NCI-H1417 (cell line): ENCODE measurements around the gene SDE2.
"Not testable (repeated sequence)": the region's sequence is repeated elsewhere in the genome, so short reads cannot be mapped to it uniquely, and the experiment has no call there.

Experiments
- DNase-seq, 3 experiments: peaks; one replicate each; lab custom pipeline; 2025; lab: John Stamatoyannopoulos, UW

SDE2 gene

DNA sequence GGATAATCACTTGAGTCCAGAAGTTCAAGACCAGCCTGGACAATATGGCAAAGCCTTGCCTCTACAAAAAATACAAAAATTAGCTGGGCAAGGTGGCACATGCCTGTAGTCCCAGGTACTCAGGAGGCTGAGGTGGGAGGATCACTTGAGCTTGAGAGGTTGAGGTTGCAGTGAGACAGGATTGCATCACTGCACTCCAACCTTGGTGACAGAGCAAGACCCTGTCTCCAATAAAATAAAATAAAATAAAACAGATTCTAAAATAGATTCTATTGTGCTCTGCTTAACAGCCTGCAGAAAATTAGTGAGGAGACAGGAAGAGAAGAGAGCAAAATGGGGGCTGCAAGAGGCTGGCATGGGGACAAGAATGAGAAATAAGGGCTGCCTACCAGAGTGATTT lies 7.5 kb upstream of the SDE2 start:
- DNase-seq: no peak

GRCh38 chr1:226004396-226004795 lies 5.3 kb upstream of the SDE2 start:
- DNase-seq: no peak

DNA sequence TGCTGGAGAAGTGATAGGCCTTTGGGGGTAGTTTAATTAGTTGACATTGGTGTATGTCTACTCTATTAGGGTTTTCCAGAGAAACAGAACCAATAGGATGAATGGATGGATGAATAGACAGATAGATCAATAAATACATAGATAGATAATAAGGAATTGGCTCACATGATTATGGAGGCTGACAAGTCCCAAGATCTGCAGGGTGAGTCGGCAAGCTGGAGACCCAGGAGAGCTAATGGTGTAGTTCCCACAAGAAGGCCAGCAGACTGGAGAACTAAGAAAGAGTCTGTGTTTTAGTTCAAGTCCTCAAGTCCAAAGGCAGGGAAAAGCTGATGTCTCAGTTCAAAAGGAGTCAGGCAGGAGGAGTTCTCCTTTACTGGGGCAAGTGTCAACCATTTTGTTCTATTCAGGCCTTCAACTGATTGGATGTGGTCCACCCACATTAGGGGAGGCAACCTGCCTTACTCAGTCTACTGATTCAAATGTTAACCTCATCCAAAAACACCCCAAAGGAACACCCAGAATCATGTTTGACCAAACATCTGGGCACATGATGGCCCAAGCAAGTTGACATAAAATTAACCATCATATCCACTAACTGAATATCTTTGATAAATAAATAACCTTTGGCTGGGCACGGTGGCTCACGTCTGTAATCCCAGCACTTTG lies 4.5 kb upstream of the SDE2 start:
- DNase-seq: no peak

DNA sequence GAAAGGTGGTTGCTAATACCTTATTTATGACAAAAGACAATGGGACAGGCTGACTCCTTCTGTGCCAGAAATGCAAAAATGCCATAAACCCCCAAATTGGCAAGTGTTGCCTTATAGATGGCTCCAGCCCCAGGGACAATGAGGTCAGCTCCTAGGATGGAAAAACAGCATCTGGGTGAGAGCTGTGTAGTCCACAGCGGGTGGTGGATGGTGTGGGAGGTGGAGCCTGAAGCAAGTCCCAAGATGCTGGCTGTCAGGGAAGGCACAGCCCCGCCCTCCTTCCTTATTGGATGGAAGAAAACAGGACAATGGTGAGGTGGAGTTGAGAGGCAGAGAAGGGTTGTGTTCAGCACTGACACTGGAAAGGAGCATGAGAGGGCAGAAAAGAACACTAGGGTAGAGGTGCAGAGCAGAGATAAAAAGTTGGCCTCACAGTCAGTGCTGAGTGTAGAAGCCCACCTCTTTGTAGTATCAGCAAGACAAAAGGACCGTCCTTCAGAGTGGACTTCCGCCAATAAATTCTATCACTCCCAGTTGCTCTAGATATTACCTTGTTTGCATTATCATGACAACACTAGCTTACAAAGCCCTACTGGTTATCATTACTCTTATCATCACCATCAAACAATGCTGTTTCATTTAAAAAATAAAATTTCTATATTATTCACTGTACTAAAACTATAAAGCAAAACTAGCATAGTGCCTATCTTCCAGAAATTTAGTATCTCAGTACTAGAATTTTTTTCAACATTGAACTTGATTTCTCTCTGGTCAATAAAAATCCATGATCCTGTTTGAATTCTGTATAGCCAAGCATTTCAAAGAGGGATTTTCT lies 3.7 kb upstream of the SDE2 start:
- peak; percentile 68 to 84 (median 80) for DNase-seq

GRCh38 chr1:226001963-226002666 lies 3.0 kb upstream of the SDE2 start:
- DNase-seq: peak; percentile 32 to 90 (median 75)

GRCh38 chr1:226001088-226001487 lies 1.9 kb upstream of the SDE2 start:
- DNase-seq: no peak

GRCh38 chr1:226000493-226001081 lies 1.4 kb upstream of the SDE2 start:
- not testable (repeated sequence) for DNase-seq

DNA sequence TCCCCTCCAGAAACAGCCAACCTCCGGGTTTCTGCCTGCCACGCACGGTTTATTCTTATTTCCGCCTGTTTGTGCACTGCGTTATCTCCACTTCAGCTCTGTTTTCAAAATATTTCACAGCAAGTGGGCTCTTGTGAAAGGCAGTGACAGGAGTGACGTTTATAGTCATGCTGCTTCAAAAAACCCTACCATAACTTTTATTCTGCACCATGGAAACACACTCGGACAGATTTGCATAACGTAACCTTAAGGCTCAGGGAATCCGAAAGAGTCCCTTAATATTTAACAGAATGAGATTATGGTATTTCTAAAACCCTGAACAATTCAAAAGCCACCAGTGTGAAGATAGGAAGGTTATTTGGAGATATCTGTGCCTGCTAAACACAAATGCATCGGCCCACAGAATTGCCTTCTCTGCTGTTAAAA lies 782 bp upstream of the SDE2 start:
- no peak for DNase-seq

- peak in 1 of 3 experiments; percentile 52 for DNase-seq
Observed at GRCh38 chr1:225998560-225999226, 450 bp downstream of the SDE2 start.

- no peak for DNase-seq
Observed at GRCh38 chr1:225996946-225997545, 2.1 kb downstream of the SDE2 start.

DNA sequence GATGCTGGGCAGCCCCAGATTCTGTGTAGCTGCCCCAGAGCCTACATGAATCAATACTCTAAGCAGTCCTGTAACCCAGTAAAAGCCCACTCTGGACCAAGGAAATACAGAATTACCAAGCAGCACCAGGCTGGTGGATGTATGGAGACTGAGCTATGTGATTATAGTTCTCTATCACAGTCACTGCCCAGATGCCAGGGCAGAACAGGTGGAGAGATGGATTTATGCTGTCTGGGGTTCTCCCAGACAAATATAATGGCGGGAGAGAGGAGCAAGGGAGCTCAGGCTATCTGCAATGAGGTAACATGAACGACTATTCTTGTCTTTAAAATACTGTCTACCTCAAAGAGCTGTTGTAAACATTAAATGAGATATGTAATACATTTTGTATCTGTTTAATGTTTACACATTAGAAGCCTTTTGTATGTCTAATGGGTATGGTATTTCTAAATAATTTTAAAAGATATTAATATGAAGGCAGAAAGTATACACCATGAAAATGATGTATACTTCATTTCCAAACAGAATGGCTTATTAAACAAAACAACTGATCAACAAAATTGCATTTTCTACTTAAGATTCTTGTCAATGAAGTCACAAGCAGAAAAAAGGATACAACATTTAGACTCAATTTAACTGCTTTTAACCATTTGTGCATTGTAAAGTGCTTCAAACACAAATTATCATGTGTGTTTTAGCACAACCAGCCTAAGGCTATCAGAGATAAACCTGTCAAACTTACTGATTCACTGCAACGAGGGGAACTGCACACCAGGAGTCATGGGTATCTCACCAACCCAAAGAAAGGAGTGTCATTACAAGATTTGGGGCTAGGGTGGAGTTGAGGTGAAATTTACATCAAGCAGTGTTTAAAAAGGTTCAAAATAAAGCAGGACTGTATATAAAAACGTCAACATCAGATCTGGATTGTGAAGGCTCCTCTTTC lies 3.0 kb downstream of the SDE2 start:
- DNase-seq: no peak

DNA sequence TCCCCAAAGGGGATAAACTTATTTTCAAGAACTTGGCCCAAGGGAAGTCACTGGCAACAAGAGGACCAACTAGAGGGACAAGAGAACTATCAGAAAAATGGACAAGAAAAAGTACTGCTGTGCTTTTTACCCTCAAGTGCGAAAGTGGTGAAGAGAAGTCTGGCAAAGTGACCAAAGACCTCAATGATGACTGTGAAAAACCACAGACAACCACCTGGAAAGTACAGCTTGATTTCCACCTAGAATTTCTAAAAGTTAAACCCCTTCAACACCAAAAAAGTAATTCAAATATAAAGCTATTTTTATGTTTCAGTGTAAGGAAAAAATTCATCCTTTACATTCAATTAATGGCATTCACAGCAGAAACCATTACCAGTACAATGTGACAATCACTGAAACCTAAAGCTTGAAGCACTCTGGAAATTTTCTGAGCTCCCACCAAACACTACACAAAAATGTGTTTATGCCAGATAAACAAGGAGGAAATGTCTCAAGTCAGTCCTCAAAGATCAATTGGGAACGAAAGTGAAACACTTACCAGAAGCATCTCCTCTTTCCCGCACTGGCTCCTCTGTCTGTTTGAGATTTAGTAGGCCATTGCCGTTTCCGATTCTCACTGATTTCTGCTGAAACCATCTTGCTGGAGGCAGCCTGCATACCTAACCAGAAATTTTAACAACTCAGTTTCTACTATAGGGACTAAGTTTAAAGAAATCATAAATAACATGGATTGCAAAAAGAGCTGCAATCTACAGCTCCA lies 8.3 kb downstream of the SDE2 start:
- DNase-seq: no peak

DNA sequence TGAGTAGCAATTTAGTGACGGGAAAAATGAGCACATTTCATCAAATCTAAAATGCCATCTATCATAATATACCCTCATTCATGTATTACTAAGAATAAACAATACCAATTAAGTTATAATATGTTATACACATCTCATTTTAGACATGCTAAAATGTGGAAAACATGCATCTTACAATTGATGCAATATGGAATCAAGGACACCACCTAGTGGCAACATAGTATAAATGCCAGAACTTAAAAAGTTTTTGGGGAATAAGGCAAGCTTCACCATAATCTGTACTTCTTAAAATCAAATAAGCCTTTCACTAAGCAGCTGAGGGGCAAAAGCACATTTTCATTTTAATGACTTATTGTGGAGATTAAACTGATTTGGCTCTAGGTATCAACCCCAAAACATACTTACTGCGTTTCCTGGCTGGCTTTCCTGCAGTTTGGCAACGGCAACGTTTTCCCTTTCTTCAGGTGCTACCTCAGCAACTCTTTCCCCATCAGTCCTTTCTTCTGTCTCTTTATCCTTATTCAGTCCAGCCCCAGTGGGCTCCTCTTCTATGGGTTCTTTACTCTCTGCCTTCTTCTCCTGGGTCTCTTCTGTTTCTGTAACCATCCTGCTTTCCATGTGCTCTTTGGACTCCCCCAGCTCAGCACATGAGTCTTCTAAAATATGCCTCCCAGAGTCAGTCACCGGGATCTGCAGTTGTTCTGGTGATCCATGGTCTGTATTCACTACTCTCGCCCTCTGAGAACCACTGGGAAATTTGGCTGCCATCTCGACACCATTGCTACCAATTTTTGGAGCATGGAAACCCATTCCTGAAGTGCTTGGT lies 11.4 kb downstream of the SDE2 start:
- DNase-seq: peak; percentile 23 to 68 (median 25)

GRCh38 chr1:225981714-225982113 lies 17.4 kb downstream of the SDE2 start:
- DNase-seq: peak in 1 of 3 experiments; percentile 7

- peak in 2 of 3 experiments; percentile 27 to 67 for DNase-seq
Observed at GRCh38 chr1:225980005-225980836, 18.9 kb downstream of the SDE2 start.

DNA sequence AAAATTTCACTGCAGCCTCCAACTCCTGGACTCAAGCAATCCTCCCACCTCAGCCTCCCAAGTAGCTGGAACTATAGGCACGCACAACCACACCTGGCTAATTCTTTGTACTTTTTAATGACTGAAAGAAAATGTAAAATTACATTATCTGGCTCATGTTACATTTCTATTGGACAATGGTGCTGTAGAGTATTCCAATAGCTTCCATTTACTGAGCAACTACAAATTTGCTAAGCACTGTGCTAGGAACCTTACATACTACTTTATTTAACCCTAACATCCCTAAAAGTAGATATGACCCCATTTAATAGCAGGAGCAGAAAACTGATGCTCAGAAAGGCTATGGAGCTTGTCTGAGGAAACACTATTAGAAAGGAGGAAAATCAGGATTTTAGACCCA lies 19.7 kb downstream of the SDE2 start:
- no peak for DNase-seq

GRCh38 chr1:225977937-225978748 lies 21.0 kb downstream of the SDE2 start:
- DNase-seq: peak in 1 of 3 experiments; percentile 23
